Lower leg skin (tissue), 3 donors: ENCODE measurements around the gene SMARCA2.

ENCODE experiments used
- CTCF ChIP-seq, 3 donors: fragments of 450-650 bp; IDR thresholded peaks; one replicate each; pipeline ENCODE4 v1.5.1; 2016; ENCODE audit warnings: antibody characterized with exemption in 3 of 3, mild to moderate bottlenecking in 3 of 3, moderate library complexity in 2 of 3
- POLR2A ChIP-seq, 2 donors: fragments of 450-650 bp; IDR thresholded peaks; one replicate each; pipeline ENCODE4 v1.6.1; 2016 to 2017; ENCODE audit warnings: antibody characterized with exemption in 2 of 2, mild to moderate bottlenecking in 1 of 2, moderate library complexity in 1 of 2

- TF ChIP-seq CTCF (IDR thresholded peaks at IDR 0.05) = no peak
- no peak for TF ChIP-seq POLR2A (IDR thresholded peaks at IDR 0.05)
Measured at GRCh38 chr9:2029666-2030170, 14.6 kb downstream of the SMARCA2 start.
